HEK293 (cell line): ENCODE data around the gene PPID.
A peak's percentile ranks its signal among the peaks of the same experiment; 100 is the strongest.

Source experiments
- GLIS2 ChIP-seq: fragments of 450-650 bp; formaldehyde crosslinking; IDR thresholded peaks from 2 replicates; pipeline ENCODE4 v1.5.1; 2016; ENCODE audit warnings: missing biosample characterization, missing genetic modification characterization
- INSM2 ChIP-seq: fragments of 450-650 bp; formaldehyde crosslinking; IDR thresholded peaks from 2 replicates; pipeline ENCODE4 v1.5.1; 2016; ENCODE audit warnings: missing biosample characterization, missing genetic modification characterization
- KLF16 ChIP-seq: fragments of 450-650 bp; formaldehyde crosslinking; IDR thresholded peaks from 2 replicates; pipeline ENCODE4 v1.5.1; 2017; ENCODE audit warnings: missing biosample characterization, missing genetic modification characterization
- OVOL3 ChIP-seq: fragments of 450-650 bp; formaldehyde crosslinking; IDR thresholded peaks from 2 replicates; pipeline ENCODE4 v1.5.1; 2016; ENCODE audit warnings: missing biosample characterization, missing genetic modification characterization
- SCRT2 ChIP-seq: fragments of 450-650 bp; formaldehyde crosslinking; IDR thresholded peaks from 2 replicates; pipeline ENCODE4 v1.5.1; 2016; ENCODE audit warnings: missing biosample characterization, missing genetic modification characterization
- SP3 ChIP-seq: fragments of 450-650 bp; formaldehyde crosslinking; IDR thresholded peaks from 2 replicates; pipeline ENCODE4 v1.5.1; 2016; ENCODE audit warnings: missing biosample characterization, missing genetic modification characterization
- TCF7L2 ChIP-seq: IDR thresholded peaks from 2 replicates; pipeline ENCODE4 v1.6.1; 2011; ENCODE audit warnings: low read depth, mild to moderate bottlenecking, inconsistent platforms, low read length, moderate library complexity, borderline replicate concordance
- ZBTB44 ChIP-seq: fragments of 450-650 bp; IDR thresholded peaks from 2 replicates; pipeline ENCODE4 v1.5.1; 2018; ENCODE audit warnings: missing biosample characterization, mild to moderate bottlenecking, missing genetic modification characterization
- ZNF112 ChIP-seq: fragments of 450-650 bp; formaldehyde crosslinking; IDR thresholded peaks from 2 replicates; pipeline ENCODE4 v1.5.0; 2017; ENCODE audit warnings: missing biosample characterization, missing genetic modification characterization
- ZNF121 ChIP-seq: fragments of 450-650 bp; formaldehyde crosslinking; IDR thresholded peaks from 2 replicates; pipeline ENCODE4 v1.5.1; 2016; ENCODE audit warnings: missing biosample characterization, missing genetic modification characterization
- ZNF148 ChIP-seq: fragments of 450-650 bp; formaldehyde crosslinking; IDR thresholded peaks from 2 replicates; pipeline ENCODE4 v1.5.0; 2017; ENCODE audit warnings: missing biosample characterization, missing genetic modification characterization, borderline replicate concordance
- ZNF174 ChIP-seq: fragments of 450-650 bp; formaldehyde crosslinking; IDR thresholded peaks from 2 replicates; pipeline ENCODE4 v1.5.0; 2017; ENCODE audit warnings: missing biosample characterization, mild to moderate bottlenecking, missing genetic modification characterization
- ZNF221 ChIP-seq: fragments of 450-650 bp; formaldehyde crosslinking; IDR thresholded peaks from 2 replicates; pipeline ENCODE4 v1.5.1; 2017; ENCODE audit warnings: missing biosample characterization, missing genetic modification characterization, borderline replicate concordance
- ZNF239 ChIP-seq: fragments of 450-650 bp; formaldehyde crosslinking; IDR thresholded peaks from 2 replicates; pipeline ENCODE4 v1.5.1; 2016; ENCODE audit warnings: missing biosample characterization, missing genetic modification characterization
- ZNF366 ChIP-seq: fragments of 450-650 bp; formaldehyde crosslinking; conservative IDR thresholded peaks from 2 replicates; pipeline ENCODE4 v1.5.1; 2016; ENCODE audit warnings: missing biosample characterization, missing genetic modification characterization
- ZNF391 ChIP-seq: fragments of 450-650 bp; formaldehyde crosslinking; IDR thresholded peaks from 2 replicates; pipeline ENCODE4 v1.5.1; 2016; ENCODE audit warnings: low read depth, missing biosample characterization, missing genetic modification characterization, borderline replicate concordance
- ZNF544 ChIP-seq: fragments of 450-650 bp; formaldehyde crosslinking; IDR thresholded peaks from 2 replicates; pipeline ENCODE4 v1.5.0; 2017; ENCODE audit warnings: missing biosample characterization, missing genetic modification characterization
- ZNF560 ChIP-seq: fragments of 450-650 bp; formaldehyde crosslinking; IDR thresholded peaks from 2 replicates; pipeline ENCODE4 v1.5.1; 2017; ENCODE audit warnings: missing biosample characterization, missing genetic modification characterization, borderline replicate concordance
- ZNF621 ChIP-seq: fragments of 450-650 bp; formaldehyde crosslinking; IDR thresholded peaks from 2 replicates; pipeline ENCODE4 v1.5.1; 2017; ENCODE audit warnings: missing biosample characterization, missing genetic modification characterization
- ZNF747 ChIP-seq: fragments of 450-650 bp; formaldehyde crosslinking; IDR thresholded peaks from 2 replicates; pipeline ENCODE4 v1.5.1; 2016; ENCODE audit warnings: missing biosample characterization, missing genetic modification characterization
- ZNF777 ChIP-seq: fragments of 450-650 bp; formaldehyde crosslinking; IDR thresholded peaks from 2 replicates; pipeline ENCODE4 v1.5.1; 2017; ENCODE audit warnings: missing biosample characterization, missing genetic modification characterization, borderline replicate concordance
- ZNF792 ChIP-seq: fragments of 450-650 bp; formaldehyde crosslinking; IDR thresholded peaks from 2 replicates; pipeline ENCODE4 v1.5.1; 2016; ENCODE audit warnings: missing biosample characterization, missing genetic modification characterization
- ZNF830 ChIP-seq: fragments of 450-650 bp; IDR thresholded peaks from 2 replicates; pipeline ENCODE4 v1.5.0; 2018; ENCODE audit warnings: missing biosample characterization, missing genetic modification characterization, low read depth, mild to moderate bottlenecking, moderate library complexity
- TF ChIP-seq, protein P1 (sequence below): fragments of 450-650 bp; formaldehyde crosslinking; IDR thresholded peaks from 2 replicates; pipeline ENCODE4 v1.5.1; 2016; ENCODE audit warnings: missing biosample characterization, missing genetic modification characterization
- TF ChIP-seq, protein P2 (sequence below): fragments of 450-650 bp; formaldehyde crosslinking; IDR thresholded peaks from 2 replicates; pipeline ENCODE4 v1.5.1; 2016; ENCODE audit warnings: missing biosample characterization, missing genetic modification characterization

The PPID gene

DNA sequence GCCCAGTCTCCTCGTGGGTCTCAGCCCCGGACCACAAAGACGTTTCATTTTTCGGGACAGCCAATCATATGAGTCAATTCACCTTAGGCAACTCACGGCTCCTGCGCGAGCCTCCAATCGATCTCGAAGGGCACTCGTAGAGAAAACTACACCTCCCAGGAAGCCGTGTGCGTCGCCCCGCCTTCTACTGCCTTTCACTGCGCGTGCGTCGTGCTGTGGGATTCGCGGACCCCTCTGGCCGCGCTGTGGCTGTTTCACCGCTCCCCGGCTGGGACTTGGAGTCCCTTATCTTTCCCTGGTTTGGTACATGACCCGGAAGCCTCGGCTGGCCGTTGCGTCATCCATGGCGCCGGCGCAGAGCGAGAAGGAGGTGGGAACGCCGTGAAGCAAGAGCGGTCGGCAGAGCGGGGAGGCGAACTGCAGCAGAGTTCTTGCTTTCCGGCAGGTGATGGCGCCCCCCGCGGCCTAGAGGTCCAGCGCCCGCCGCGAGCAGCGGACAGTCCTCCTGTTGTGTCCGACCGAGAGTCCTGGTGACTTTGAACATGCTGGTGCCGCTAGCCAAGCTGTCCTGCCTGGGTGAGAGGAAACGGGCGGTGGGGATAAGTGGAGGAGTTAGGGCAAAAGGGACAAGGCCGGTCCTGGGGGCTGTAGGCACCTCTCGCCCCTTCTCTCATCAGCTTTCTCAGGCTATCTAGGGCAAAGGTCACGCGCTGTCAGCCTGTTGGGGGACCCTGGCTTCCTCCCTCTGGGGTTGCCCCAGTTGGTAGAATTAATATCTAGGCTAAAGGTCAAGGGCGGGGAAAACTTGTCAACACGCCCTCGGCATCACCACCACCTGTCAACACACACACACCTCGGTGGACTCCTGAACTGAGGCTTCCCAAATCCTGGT is 51.0 kb downstream of the PPID start, which contains the start of gene ETFDH (continued):
- TF ChIP-seq ZNF221 (no peak), ZNF148 (tag by site-specific recombination) (no peak), ZNF747 (tag by site-specific recombination) (no peak), GLIS2 (tag by site-specific recombination) (peak; percentile 86), KLF16 (tag by site-specific recombination) (peak; percentile 78), ZNF174 (tag by site-specific recombination) (no peak), ZNF830 (no peak), ZNF621 (tag by site-specific recombination) (no peak), ZNF391 (tag by site-specific recombination) (no peak), SP3 (tag by site-specific recombination) (peak; percentile 95), SCRT2 (peak; percentile 79), ZNF777 (tag by site-specific recombination) (no peak), ZNF560 (tag by site-specific recombination) (no peak), TCF7L2 (no peak), ZNF239 (no peak), ZNF112 (tag by site-specific recombination) (no peak), ZNF121 (no peak), ZNF544 (no peak), ZNF366 (peak; percentile 55), ZBTB44 (tag by site-specific recombination) (no peak), INSM2 (no peak), ZNF792 (no peak), OVOL3 (tag by site-specific recombination) (no peak)
- TF ChIP-seq, protein P1, sequence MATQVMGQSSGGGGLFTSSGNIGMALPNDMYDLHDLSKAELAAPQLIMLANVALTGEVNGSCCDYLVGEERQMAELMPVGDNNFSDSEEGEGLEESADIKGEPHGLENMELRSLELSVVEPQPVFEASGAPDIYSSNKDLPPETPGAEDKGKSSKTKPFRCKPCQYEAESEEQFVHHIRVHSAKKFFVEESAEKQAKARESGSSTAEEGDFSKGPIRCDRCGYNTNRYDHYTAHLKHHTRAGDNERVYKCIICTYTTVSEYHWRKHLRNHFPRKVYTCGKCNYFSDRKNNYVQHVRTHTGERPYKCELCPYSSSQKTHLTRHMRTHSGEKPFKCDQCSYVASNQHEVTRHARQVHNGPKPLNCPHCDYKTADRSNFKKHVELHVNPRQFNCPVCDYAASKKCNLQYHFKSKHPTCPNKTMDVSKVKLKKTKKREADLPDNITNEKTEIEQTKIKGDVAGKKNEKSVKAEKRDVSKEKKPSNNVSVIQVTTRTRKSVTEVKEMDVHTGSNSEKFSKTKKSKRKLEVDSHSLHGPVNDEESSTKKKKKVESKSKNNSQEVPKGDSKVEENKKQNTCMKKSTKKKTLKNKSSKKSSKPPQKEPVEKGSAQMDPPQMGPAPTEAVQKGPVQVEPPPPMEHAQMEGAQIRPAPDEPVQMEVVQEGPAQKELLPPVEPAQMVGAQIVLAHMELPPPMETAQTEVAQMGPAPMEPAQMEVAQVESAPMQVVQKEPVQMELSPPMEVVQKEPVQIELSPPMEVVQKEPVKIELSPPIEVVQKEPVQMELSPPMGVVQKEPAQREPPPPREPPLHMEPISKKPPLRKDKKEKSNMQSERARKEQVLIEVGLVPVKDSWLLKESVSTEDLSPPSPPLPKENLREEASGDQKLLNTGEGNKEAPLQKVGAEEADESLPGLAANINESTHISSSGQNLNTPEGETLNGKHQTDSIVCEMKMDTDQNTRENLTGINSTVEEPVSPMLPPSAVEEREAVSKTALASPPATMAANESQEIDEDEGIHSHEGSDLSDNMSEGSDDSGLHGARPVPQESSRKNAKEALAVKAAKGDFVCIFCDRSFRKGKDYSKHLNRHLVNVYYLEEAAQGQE (tag by site-specific recombination): peak; percentile 71
- TF ChIP-seq, protein P2, sequence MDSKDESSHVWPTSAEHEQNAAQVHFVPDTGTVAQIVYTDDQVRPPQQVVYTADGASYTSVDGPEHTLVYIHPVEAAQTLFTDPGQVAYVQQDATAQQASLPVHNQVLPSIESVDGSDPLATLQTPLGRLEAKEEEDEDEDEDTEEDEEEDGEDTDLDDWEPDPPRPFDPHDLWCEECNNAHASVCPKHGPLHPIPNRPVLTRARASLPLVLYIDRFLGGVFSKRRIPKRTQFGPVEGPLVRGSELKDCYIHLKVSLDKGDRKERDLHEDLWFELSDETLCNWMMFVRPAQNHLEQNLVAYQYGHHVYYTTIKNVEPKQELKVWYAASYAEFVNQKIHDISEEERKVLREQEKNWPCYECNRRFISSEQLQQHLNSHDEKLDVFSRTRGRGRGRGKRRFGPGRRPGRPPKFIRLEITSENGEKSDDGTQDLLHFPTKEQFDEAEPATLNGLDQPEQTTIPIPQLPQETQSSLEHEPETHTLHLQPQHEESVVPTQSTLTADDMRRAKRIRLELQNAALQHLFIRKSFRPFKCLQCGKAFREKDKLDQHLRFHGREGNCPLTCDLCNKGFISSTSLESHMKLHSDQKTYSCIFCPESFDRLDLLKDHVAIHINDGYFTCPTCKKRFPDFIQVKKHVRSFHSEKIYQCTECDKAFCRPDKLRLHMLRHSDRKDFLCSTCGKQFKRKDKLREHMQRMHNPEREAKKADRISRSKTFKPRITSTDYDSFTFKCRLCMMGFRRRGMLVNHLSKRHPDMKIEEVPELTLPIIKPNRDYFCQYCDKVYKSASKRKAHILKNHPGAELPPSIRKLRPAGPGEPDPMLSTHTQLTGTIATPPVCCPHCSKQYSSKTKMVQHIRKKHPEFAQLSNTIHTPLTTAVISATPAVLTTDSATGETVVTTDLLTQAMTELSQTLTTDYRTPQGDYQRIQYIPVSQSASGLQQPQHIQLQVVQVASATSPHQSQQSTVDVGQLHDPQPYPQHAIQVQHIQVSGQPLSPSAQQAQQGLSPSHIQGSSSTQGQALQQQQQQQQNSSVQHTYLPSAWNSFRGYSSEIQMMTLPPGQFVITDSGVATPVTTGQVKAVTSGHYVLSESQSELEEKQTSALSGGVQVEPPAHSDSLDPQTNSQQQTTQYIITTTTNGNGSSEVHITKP (tag by site-specific recombination): peak; percentile 85
